NOMO-1 treated with dmso at 0.1 percent for 144 hours (cell line): ENCODE measurements around the gene MUS81.

Experiments
- DNase-seq: peaks from one replicate; lab custom pipeline; 2025; ENCODE audit not compliant: unreplicated experiment; lab: John Stamatoyannopoulos, UW

MUS81 gene

GRCh38 chr11:65859095-65859811, 980 bp upstream of the MUS81 start:
- DNase-seq, result peak; percentile 99

DNA sequence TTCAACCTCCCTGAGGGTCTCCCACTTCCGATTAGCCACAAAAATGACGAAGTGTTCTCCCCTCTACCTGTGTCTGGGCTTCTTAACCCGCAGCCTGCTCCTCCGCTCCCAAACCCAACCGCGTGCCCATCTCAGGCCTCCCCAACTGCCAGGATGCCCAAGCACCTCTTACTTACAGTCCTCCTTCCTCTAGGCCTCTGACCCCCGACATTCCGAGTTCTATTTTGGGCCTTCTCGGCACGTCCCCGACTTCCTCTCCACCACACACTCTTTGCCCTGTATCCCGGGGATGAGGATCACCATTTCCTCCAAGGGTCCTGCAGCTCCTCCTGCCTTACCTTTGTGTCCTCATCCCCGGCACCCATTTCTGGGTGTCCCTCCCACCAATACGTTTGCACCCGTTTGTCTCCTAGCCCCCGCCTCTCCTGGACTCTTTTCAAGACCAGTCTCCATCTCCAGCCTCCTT, 388 bp upstream of the MUS81 start:
- DNase-seq, result peak; percentile 64

DNA sequence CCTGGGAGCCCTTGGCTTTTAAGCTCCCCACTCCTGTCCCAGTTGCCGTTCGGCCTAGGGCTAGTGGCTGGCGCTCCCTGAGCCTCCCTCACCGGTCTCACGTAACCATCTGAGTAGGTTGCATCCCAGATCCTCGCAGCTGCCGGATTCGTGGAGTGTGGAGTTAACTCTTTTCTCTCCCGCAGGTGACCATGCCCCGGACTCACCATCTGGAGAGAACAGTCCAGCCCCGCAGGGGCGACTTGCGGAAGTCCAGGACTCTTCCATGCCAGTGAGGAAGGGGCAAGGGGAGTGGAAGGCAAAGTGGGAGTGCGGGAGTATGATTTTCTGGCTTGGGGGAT, 902 bp downstream of the MUS81 start:
- no peak for DNase-seq

DNA sequence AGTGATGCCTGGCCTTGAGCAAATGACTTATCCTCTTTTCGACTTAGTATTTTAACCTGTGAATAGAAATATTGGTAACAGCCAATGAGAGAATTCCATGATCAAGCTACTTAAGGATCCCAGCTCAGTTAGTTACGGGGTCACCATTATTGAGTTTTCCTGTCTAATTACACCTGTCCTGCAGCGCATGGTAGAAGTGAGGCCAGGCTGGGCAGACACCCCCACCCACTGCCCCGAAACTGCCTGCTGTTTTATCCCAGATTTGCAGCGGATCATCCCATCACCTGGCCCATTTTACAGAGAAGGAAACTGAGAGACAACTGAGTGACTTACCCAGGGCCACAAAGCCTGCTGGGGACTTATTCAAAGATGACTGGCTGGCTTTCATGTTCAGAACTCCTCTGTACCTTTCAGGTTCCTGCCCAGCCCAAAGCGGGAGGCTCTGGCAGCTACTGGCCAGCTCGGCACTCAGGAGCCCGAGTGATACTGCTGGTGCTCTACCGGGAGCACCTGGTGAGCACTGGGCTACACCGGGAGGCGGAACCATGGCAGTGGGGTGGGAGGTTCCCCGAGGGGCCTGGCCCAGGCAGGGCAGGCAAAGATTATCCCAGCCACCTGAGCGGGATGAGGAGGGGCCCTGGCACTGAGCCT, 1.4 kb downstream of the MUS81 start:
- DNase-seq, result no peak

DNA sequence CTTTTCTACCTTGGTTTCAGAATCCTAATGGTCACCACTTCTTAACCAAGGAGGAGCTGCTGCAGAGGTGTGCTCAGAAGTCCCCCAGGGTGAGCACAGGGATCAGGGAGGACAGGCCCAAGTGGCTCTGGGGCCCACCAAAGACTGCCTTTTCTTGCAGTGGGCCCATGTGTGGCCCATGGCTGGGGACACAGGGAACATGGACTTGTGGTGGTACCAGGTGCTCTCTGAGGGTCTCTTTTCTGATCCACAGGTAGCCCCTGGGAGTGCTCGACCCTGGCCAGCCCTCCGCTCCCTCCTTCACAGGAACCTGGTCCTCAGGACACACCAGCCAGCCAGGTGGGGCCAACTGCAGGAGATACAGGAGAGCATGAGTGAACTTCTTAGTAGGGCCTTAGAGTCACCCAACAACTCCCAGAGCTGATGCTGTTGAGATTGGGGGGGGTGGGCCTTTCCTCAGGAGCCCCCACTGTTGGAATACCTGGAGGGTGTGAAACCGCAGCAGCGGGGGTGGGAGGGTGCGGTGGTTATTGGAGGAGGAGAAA, 2.0 kb downstream of the MUS81 start:
- DNase-seq, result no peak

GRCh38 chr11:65862941-65863888, 3.0 kb downstream of the MUS81 start:
- DNase-seq, result no peak

DNA sequence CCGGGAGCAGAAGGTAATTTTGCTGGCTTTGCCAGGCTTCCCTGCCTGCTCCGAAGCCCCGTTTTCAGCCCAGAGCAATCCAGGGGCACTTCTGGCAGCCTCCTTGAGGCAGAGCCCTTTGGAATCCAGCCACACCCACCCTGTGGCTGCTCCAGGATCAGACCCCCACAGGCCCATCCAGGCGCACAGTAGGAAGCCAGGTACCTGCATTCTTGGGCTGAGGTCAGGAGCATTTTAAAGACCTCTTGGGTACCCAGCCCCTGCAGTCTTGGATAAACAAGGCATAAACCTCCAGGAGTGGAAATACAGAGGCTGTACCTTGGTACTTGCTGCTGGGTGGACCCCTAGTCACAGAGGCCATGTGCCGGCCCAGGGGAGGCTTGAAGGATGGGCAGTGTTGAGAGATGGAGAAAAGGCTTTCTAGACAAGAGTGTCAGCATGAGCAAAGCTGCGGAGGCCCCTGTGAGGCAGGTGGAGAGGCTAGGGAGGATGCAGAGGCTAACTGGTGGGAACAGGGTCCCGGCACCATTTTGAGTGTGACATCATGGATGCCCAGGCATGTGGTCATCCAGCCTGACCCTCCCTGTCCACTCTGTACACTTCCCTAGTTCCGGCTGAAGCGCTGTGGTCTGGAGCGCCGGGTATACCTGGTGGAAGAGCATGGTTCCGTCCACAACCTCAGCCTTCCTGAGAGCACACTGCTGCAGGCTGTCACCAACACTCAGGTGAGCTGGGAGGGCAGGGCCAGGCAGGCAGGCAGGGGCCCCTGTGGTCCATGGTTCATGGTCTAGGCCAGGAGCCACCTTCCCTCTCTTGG, 3.9 kb downstream of the MUS81 start:
- DNase-seq, result no peak

GRCh38 chr11:65864706-65865471, 4.7 kb downstream of the MUS81 start:
- DNase-seq, result no peak

DNA sequence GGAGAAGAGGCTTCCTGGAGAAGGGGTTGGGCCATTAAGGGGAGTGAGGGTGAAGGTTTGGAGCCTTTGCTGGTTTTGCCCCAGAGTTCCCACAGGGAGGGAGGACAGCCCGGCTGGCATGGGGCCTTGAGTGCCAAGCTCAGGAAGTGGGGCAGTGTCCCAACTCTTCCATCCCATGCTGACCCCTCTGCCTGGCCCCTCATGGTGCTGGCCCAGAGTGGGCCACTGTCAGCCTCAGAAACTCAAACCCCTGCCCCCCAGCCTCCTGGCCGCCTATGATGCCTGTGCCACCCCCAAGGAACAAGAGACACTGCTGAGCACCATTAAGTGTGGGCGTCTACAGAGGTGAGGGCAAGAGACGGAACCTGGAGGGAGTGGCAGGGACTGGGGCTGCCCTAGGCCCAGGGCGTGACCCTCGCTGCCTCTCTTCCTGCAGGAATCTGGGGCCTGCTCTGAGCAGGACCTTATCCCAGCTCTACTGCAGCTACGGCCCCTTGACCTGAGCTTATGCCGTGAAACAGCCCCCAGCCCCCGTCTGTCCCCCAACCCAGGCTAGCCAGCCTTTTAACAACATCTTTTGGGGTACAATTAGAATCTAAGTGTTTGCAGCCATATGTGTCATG, 5.4 kb downstream of the MUS81 start:
- DNase-seq, result no peak

DNA sequence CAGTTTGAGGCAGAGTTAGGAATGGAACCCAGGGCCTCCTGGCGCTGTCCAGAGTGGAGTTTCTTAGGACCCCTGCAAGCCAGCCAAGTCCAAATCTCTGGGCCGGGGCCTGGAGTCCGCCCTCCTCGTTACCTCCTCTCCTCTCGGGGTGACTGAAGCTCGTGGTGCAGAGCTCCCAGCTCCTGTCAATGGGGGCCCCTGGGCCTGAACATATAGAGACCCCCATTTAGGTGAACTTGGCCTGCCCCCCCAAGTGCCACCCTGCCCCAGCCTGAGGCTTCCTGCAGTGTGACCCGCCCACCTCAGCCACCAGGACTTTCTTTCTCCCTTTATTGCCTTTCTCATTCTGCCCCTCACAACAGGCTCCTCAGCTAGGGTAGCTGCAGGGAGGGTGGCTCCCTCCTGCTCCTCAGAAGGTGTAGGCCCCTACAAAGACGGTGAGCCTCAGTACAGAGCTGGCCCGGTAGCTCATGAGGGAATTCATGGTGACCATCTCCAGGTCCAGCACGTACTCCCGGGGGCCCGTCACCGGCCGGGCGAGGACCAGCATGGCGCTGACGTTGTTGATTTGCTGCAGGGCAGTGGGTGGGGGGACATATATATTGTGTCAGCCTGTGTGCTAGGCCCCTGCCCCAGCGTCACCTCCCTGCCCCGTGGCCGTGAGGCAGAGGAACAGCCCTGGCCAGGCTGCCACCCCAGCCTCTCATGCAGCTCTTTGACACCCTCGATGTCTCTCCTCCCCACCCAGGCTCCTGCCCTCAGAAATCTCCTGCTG, 6.5 kb downstream of the MUS81 start:
- DNase-seq, result no peak

DNA sequence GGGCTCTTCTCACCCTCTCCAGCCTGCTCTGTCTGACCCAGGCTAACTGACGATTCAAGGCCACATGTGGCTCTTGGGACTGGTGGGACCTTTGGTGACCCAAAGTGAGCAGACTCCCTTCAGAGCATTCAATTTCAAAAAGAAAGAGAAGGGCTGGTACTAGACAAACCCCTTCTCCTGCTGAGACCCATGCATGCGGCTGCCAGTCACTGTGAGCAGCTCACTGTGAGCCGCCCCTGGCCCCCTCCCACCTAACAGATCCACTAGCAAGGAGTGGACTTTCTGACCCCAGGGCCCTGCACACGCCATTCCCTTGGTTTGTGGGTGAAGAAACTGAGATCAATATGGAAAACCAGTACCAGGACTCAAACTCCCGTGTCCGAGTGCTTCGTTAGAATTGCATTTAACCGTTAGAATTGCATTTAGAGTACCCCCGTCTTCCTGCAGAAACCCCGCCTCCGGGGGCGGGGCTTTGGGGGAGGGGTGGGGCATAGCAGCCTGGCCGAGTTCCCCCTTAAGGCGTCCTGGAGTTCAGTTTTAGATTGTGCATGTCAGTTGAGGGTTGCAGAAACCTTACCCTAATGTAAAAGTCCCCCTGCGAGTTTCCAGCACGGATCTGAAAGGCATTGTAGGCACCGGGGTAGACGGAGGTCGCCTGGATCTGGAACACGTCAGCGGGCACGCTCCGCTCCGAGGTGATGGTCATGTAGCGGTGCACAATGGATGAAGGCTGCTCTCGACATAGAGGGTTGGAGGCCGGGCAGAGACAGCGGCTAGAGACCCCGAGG, 7.2 kb downstream of the MUS81 start:
- DNase-seq, result no peak

GRCh38 chr11:65868076-65868667, 7.9 kb downstream of the MUS81 start:
- DNase-seq, result no peak

- DNase-seq, result no peak
Observed at GRCh38 chr11:65868907-65869306, 8.7 kb downstream of the MUS81 start.

DNA sequence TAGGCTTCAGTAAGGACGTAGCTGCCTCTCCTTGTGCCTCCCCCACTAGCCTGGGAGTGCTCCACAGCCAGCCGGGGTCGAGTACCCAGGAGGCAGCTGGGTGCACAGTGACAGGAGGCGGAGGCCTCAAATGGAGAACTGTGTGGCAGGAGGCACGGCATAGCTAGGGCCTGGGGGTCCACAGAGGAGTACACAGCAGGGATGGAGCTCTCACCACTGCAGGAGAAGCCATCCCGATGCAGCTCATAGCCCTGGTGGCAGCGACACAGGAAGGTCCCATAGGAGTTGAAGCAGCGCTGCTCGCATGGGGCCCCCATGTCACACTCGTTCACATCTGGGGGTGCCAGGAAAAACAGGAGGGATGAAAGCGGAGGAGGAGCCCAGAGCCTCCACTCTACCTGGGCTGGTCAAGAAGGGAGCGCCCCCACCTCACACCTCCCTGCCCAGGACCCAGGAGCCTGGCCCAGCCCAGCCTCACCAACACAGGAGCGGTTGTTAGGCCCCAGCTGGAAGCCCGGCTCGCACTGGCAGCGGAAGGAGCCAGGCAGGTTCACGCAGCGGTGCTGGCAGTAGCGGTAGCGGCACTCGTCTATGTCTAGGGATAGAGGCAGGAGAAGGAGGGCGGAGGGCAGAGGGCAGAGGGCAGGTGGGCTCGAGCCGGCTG, 9.5 kb downstream of the MUS81 start:
- DNase-seq, result no peak

DNA sequence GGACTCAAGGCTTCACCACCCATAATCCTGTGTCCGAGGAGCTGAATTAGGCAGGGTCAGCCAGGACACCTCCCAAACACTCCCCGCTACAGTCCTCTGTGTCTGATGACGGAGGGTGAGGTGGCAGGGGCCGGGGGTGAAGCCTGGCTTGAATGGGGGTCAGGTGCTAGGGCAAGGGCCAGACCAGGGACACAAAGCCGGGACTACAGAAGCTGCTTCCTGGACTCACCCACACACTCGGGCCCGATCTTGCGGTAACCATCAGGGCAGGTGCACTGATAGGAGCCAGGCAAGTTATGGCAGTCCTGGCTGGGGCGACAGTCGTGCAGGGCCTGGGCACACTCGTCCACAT, 10.1 kb downstream of the MUS81 start:
- no peak for DNase-seq

GRCh38 chr11:65870706-65871681, 10.8 kb downstream of the MUS81 start:
- DNase-seq, result no peak
